Psoas muscle (tissue), 8 donors: ENCODE measurements around the gene ABLIM2. TPM values are rescaled to one million over a fixed set of nuclear protein-coding genes. Genes with fewer than 3 reads are reported as not detected.

Source experiments
- ATAC-seq, 4 donors: fragments of 200-7000 bp; cut with Tn5 transposase; one replicate each; pipeline ENCODE4 v1.9.1; 2020; ENCODE audit warnings: moderate library complexity in 3 of 4, mild to moderate bottlenecking in 2 of 4
- DNase-seq, 2 donors: peaks; one replicate each; pipeline ENCODE4 v3.0.0-alpha.2; 2020
- H3K27ac ChIP-seq: fragments of 200-600 bp; one replicate; pipeline ENCODE4 v1.8.0; 2022
- H3K27me3 ChIP-seq, 3 donors: fragments of 200-600 bp in 1 of 3; one replicate each; pipeline versions ENCODE4 v1.6.1 to v1.8.0; 2013 to 2022; ENCODE audit warnings: low read length in 2 of 3, mild to moderate bottlenecking in 2 of 3, moderate library complexity in 1 of 3; ENCODE audit not compliant: insufficient read depth in 3 of 3
- H3K36me3 ChIP-seq, 2 donors: fragments of 200-600 bp in 1 of 2; one replicate each; pipeline versions ENCODE4 v1.6.1 to v1.8.0; 2013 to 2022; ENCODE audit warnings: low read depth in 1 of 2, mild to moderate bottlenecking in 1 of 2, moderate library complexity in 1 of 2; ENCODE audit not compliant: insufficient read depth in 1 of 2
- H3K4me1 ChIP-seq: fragments of 200-600 bp; one replicate; pipeline ENCODE4 v1.8.0; 2022
- H3K4me3 ChIP-seq: fragments of 200-600 bp; one replicate; pipeline ENCODE4 v1.8.0; 2022; ENCODE audit warnings: mild to moderate bottlenecking
- H3K9me3 ChIP-seq: fragments of 200-600 bp; one replicate; pipeline ENCODE4 v1.8.0; 2022
- WGBS, 3 donors: extraction: QIAGEN DNeasy Blood & Tissue Kit; methylation state at CpG; one replicate each; pipeline versions ENCODE4 v1.1.6 to v1.1.7; 2013; 5-methylcytosine and 5-hydroxymethylcytosine counted together
- intact Hi-C, 2 donors: fragments of 100-400 bp; cut with DNase I; formaldehyde crosslinking; loops; one replicate each; pipeline versions ENCODE4 v1.11.0 to v1.14.2; 2022
- polyA plus RNA-seq, 3 donors: library from polyadenylated mRNA; stranded (reverse); fragments of 200-250 nt; gene quantifications; one replicate each; pipeline ENCODE4 v1.2.3, GENCODE V29; 2013
- total RNA-seq, 4 donors: library from RNA; stranded (reverse); fragmentation: NEBNext Ultra II Directional in 2 of 4; extraction: Animal tissue kit (Norgen Biotek cat#: 25700) in 2 of 4; gene quantifications; one replicate each; pipeline versions ENCODE4 v1.2.1 to v1.2.4, GENCODE V29; 2021 to 2023
- TF ChIP-seq, protein P1 (sequence below): fragments of 200-600 bp; IDR thresholded peaks from one replicate; pipeline ENCODE4 v1.8.0; 2022; ENCODE audit warnings: antibody characterized with exemption
- donor health status: healthy with polysubstance abuse.
- donor health status: DM: no; HTN: no; CAD: no; lungs with moderate emphysema.
- donor health status: Bipolar disorder and iron deficiency.
- donor health status: healthy.
- donor health status: DM: yes; HTN: yes; CAD: no.
- donor health status: DM: no; HTN: no; CAD: no.
- donor health status: DM: no; HTN: no; CAD: no.
- donor health status: DM: yes; HTN: yes; CAD: no.

The ABLIM2 gene
- total and polyA plus RNA-seq, 7 donors = 82.2 to 956 (median 292) TPM

DNA sequence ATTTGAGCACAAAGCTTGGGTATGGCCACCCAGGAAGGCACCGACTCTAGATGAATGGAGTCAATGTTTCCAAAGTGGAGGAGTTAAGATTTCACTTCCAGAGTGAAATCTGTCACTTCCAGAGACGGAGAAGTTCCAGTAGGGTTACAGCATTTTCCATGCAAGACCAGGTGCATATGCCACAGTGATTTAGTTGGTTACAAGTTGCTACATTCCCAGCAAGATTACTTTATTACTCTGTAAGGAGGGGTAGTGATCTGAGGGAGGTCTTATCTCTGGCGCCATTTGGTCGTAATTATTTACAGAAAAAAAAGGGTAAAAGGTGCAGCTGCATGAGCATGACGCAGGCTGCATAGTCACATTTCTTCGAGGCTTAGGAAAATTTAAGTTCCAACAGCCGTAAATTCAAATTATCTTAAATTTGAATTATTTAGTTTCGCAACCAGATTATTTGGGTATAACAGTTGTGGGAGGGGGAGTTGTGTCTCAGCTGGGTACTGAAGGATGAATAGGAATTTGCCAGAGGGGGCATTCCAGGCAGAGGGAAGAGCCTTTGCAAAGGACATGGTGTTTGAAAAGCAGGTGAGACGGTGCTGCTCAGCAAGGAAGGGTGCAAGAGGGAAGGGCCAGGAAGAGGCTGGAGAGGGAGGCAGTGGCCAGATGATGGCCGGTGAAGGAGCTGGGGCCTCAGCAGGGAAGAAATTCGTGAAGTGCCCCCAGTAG lies 201.5 kb downstream of the ABLIM2 start:
- H3K36me3 ChIP-seq = no peaks in the 10 kb centered on the region
- DNase-seq (no peak), ATAC-seq (no peak)
- TF ChIP-seq, protein P1, sequence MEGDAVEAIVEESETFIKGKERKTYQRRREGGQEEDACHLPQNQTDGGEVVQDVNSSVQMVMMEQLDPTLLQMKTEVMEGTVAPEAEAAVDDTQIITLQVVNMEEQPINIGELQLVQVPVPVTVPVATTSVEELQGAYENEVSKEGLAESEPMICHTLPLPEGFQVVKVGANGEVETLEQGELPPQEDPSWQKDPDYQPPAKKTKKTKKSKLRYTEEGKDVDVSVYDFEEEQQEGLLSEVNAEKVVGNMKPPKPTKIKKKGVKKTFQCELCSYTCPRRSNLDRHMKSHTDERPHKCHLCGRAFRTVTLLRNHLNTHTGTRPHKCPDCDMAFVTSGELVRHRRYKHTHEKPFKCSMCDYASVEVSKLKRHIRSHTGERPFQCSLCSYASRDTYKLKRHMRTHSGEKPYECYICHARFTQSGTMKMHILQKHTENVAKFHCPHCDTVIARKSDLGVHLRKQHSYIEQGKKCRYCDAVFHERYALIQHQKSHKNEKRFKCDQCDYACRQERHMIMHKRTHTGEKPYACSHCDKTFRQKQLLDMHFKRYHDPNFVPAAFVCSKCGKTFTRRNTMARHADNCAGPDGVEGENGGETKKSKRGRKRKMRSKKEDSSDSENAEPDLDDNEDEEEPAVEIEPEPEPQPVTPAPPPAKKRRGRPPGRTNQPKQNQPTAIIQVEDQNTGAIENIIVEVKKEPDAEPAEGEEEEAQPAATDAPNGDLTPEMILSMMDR = no peak
- intact Hi-C loops = no loop called here
- H3K9me3 ChIP-seq = no peaks in the 10 kb centered on the region
- no peak overlapping the region for H3K27ac ChIP-seq
- no peaks in the 10 kb centered on the region for H3K27me3 ChIP-seq
- peaks cover 16% of the 10 kb centered on the region for H3K4me1 ChIP-seq
- H3K4me3 ChIP-seq = no peak overlapping the region
- WGBS, 3 donors = 75 to 82% (median 79%) methylated on average over 11 of the region's 11 CpGs

- DNase-seq (peak in 1 of 2 donors; percentile 66), ATAC-seq (peak; percentile 14 to 44 (median 24))
- Histone ChIP-seq H3K27ac (no peak overlapping the region), H3K9me3 (no peaks in the 10 kb centered on the region), H3K36me3 (no peaks in the 10 kb centered on the region), H3K4me1 (peaks cover 12% of the 10 kb centered on the region), H3K27me3 (no peaks in the 10 kb centered on the region), H3K4me3 (no peak overlapping the region)
- intact Hi-C loops = no loop called here
- TF ChIP-seq, protein P1 = no peak
- WGBS, 3 donors = 51 to 74% (median 65%) methylated on average over 8 of the region's 8 CpGs
Measured at GRCh38 chr4:7956270-7956808, 202.3 kb downstream of the ABLIM2 start.

GRCh38 chr4:7955393-7955792 lies 203.2 kb downstream of the ABLIM2 start:
- Histone ChIP-seq H3K9me3 (no peaks in the 10 kb centered on the region), H3K4me1 (peaks cover 3% of the 10 kb centered on the region), H3K27ac (no peak overlapping the region), H3K27me3 (no peaks in the 10 kb centered on the region), H3K36me3 (no peaks in the 10 kb centered on the region), H3K4me3 (no peak overlapping the region)
- 81 to 97% (median 82%) methylated on average over 4 of the region's 4 CpGs for WGBS, 3 donors
- TF ChIP-seq, protein P1 = no peak
- ATAC-seq (no peak), DNase-seq (no peak)
- intact Hi-C loops = no loop called here

DNA sequence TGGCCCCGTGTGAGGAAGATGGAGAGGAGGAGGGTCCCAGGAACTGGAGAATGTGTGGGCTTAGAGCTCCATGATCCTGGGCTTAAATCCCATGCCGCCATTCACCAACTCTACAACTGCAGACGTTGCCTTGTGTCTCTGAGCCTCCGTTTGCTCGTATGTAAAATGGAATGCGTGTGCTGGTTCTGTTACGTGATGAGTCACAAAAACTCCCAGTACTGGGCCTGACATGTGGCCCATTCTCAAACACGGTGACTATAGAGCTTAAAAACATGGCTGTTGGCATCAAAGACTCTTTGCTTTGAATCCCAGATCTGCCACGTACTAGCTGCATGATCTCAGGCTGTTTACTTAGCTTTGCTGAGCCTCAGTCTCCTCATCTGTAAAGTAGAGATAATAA lies 206.0 kb downstream of the ABLIM2 start:
- no peaks in the 10 kb centered on the region for H3K36me3 ChIP-seq
- H3K27ac ChIP-seq = no peak overlapping the region
- no peaks in the 10 kb centered on the region for H3K4me1 ChIP-seq
- no peaks in the 10 kb centered on the region for H3K9me3 ChIP-seq
- 87 to 90% (median 89%) methylated on average over 9 of the region's 9 CpGs for WGBS, 3 donors
- no peak for ATAC-seq
- H3K27me3 ChIP-seq = no peaks in the 10 kb centered on the region
- intact Hi-C loops = no loop called here
- no peak overlapping the region for H3K4me3 ChIP-seq
- DNase-seq = no peak
- TF ChIP-seq, protein P1 = no peak
